Posterior vena cava (tissue), 2 donors: ENCODE results near the gene DENND6A. TPM values are rescaled to one million over a fixed set of nuclear protein-coding genes. Genes with fewer than 3 reads are reported as not detected.
"Not testable (repeated sequence)": the region's sequence is repeated elsewhere in the genome, so short reads cannot be mapped to it uniquely, and the experiment has no call there.

Experiments used
- DNase-seq: peaks from one replicate; pipeline ENCODE4 v3.0.0-alpha.2; 2020; ENCODE audit warnings: low spot score
- intact Hi-C, 2 donors: fragments of 100-400 bp; cut with DNase I; formaldehyde crosslinking; loops; one replicate each; pipeline versions ENCODE4 v1.14.1 to v1.14.2; 2022 to 2023
- total RNA-seq, 2 donors: library from RNA; stranded (reverse); fragmentation: NEBNext Ultra II Directional; extraction: Animal tissue kit (Norgen Biotek cat#: 25700); gene quantifications; one replicate each; pipeline ENCODE4 v1.2.1, GENCODE V29; 2021
- donor health status: DM: yes; HTN: yes; CAD: no.
- donor health status: DM: yes; HTN: yes; CAD: no.

DENND6A gene
- total RNA-seq, 2 donors from 2014 or later = 32.5 to 35.9 TPM

- intact Hi-C loops = no loop called here
- DNase-seq = no peak
These were observed 6.7 kb upstream of the DENND6A start for GRCh38 chr3:57699591-57699990.

DNA sequence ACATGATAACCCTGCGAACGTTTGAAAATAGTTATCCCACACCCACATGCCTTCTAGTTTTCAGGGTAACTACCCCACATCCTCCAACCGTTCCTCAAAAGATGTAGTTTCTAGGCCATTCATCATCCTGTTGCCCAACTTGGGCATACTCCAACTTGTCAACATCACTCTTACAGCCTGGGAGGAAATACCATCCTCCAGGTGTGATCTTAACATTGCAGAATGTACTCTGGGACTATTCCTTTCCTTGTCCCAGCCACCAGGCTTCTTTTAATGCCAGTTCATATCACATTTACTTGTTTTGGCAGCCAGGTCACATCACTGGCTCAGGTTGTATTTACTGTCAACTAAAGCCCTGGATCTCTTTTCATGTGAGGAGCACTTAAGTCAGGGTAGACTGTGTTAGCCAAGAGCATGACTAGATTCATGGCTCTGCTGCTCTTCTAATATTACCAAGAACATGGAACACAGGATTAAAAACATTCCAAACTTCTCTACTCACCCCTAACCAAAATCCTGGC is 4.0 kb upstream of the DENND6A start:
- no peak for DNase-seq
- intact Hi-C loops = no loop called here

GRCh38 chr3:57694146-57694545 is 1.3 kb upstream of the DENND6A start:
- intact Hi-C loops = no loop called here
- no peak for DNase-seq

DNA sequence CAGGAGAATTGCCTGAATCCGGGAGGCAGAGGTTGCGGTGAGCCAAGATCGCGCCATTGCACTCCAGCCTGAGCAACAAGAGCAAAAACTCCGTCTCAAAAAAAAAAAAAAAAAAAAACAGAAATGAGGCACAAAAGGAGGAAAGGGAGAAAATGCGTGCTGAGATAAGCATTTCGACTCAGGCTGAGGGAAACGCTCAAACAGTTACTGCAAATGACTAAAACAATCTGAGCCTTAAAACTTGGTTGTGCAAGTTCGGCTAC is 813 bp downstream of the DENND6A start:
- DNase-seq, intact Hi-C loops: not testable (repeated sequence)

DNA sequence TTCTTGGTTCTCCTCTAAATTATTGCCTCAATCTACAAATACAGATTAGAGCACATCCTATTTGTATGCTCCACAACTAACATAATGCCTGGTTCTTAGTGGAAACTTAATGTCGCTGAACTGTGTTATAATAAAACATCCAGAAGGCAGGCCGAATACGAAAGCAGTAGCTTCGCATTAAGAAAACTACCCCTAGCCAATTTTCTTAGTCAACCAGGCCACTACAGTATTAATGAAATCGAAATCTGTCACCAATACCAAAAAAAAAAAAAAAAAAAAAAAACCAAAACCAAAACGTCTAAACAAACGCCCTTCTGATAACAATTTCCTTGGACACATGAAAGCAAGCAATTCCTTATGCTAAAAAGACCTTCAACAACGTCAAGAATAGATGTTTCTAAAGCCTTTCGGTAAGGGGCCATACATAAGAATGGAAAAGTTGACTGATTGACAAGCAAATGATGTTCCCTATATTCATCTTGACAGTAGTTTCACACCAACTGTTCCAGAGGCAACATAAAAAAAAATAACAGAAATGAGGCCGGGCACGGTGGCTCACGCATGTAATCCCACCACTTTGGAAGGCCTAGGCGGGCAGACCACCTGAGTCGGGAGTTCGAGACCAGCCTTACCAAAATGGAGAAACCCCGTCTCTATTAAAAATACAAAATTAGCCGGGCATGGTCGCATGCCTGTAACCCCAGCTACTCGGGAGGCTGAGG is 1.3 kb downstream of the DENND6A start:
- no peak for DNase-seq
- intact Hi-C loops = no loop called here

- intact Hi-C loops = no loop called here
- DNase-seq = no peak
These were observed 3.4 kb downstream of the DENND6A start for GRCh38 chr3:57689367-57690053.

- intact Hi-C loops = no loop called here
- DNase-seq = no peak
These were observed 4.6 kb downstream of the DENND6A start for GRCh38 chr3:57688291-57688690.

DNA sequence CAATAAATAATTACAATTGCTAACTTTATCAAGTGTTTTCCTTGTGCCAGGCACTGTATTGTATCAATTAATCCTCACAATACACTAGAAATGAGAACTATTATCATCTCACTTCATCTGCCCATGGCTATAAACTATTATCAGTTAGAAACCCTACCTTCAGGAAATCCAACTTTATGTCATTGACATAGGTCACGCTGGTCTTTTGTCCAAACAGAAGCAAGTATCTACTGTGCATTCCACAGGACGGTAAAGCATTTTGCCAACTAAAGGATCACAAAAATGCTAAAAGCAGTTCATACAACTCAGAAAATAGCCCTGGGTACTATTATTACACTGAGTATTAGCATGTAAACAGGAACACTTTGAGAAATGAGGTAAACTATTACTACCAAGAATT is 9.6 kb downstream of the DENND6A start:
- DNase-seq = no peak
- intact Hi-C loops = no loop called here

GRCh38 chr3:57682284-57682683 is 10.6 kb downstream of the DENND6A start:
- DNase-seq = no peak
- intact Hi-C loops = no loop called here

- DNase-seq = no peak
- intact Hi-C loops = no loop called here
These were observed 11.2 kb downstream of the DENND6A start for GRCh38 chr3:57681691-57682090.

DNA sequence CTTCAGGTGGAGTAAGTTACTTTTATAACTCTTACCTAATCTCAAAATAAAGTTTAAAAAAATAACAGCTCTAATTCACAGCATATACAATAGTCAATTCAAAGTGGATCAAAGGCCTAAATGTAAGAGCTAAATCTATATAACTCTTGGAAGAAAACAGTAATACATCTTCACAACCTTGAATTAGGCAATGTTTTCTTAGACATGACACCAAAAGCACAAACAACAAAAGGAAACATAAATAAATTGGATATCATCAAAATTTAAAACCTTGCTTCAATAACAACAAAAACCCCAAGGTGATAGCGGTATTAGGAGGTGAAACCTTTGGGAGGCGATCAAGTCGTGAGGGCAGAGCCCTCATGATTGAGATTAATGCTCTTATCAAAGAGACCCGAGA is 12.8 kb downstream of the DENND6A start:
- intact Hi-C loops = no loop called here
- DNase-seq = no peak

DNA sequence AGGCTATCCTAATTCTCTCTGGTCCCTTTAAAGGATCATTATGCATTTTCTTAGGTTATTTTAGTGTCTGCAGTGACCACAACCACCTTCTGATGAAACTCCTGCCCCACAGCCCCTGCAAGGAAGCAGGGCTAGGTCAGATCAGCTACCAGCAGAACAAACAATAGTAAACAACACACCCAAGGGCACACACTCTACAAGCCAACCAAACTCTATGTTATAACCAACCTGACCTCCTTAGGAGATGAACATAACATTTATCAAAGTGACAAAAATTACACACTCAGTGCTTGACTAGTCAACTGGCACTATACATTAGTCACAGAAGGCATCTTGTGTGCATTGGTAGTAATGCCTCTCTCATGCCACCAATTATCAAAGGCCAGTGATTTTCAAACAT is 17.3 kb downstream of the DENND6A start:
- intact Hi-C loops = no loop called here

GRCh38 chr3:57673156-57673555 is 19.7 kb downstream of the DENND6A start:
- no peak for DNase-seq
- intact Hi-C loops = no loop called here

More for the DNA sequence above, 17.3 kb downstream of the DENND6A start:
- DNase-seq = no peak

DNA sequence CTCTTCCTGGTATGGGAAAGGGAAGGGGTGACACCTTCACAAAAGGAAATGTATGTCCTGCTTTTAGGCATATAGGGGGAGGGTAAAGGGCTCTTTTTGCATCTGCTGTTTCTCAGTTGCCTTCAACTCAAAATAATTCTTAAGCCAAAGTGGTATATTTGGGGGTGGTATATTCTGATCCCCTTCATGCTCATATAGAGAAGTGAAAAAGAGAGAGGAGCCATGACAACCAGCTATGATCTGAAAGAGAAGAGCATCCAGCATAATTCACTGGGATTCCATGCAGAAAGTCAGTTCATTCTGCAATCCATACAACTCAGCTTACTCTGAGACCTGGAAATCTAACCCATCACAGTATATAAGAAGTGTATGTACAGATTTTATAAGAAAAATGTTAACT is 22.3 kb downstream of the DENND6A start:
- intact Hi-C loops = no loop called here
- no peak for DNase-seq

DNA sequence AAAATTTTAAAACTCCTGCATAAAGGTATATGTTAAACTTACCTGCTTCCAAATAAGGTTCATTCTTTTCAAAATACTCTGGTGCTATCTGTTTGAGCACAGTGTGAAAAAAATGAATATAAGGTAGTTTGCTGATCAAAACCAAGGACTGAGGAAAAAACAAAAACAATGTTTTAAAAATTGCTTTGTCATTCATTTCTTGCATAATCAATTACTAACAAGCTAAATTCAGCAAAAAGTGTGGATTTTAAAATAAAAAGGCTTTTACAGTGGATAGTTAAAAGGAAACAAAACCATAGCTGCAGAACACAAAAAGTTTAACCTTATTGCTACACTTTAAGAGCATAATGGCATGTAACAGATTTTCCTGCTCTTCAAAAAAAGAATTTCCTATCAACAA is 31.5 kb downstream of the DENND6A start:
- DNase-seq = no peak
- intact Hi-C loops = loop anchor here in 1 of 2 donors (2.0 kb wide), 1 partner anchor 45 kb away; no protein-coding TSS in a partner anchor

DNA sequence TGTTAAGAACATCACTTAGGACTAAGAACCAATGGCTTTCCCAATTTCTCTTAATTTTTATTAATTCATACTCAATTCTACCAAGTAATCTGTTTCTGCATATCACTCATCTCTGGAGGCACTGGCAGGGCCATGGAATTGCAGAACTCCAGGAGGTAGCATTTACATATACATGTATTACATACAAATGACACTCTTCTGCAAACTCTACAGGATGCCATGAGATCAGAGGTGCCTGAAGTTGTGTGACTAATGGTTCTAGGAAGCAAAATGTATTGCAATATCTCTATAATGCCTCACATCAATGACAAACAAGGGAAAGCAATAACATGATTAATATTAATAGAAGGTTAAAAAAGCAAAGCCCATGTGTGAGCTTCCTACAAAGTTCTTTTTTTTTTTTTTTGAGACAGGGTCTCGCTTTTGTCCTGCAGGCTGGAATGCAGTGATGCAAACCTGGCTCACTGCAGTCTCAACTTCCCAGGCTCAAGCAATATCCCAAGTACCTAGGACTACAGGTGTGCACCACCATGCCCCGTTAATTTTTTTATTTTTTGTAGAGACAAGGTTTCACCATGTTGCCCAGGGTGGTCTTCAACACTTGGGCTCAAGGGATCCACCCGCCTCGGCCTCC is 33.0 kb downstream of the DENND6A start:
- DNase-seq = no peak
- intact Hi-C loops = loop anchor here in 1 of 2 donors (2.0 kb wide), 1 partner anchor 43 kb away; no protein-coding TSS in a partner anchor

DNA sequence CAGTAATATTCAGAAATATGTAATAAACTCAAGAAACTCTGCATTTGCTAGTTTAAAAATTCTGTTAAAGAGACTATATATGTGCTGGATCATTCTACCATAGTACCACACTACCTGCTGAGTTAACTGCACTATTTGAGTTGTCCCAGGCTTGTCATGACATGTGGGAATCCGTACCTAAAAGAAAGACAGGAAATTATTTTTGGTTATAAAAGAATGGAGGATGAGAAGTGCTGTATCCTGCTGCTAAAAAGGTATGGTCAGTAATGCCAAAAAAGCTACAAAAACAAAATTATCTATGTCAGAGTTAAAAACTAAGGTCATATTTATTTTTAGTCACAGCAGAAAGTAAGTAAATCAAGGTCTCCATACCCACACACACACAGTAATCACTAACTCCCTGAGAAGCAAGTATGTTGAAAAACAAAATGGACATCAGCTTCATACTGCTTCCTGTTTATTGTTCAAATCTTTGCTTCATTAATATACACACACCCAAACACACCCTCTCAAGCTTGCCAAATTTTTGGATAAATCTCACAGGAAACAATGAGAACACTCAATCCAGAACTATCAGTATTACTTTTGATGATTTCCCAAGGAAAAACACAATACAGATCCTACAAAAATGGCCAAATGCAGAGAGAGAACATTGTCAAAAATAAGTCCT is 33.7 kb downstream of the DENND6A start:
- DNase-seq = no peak
- intact Hi-C loops = no loop called here

- intact Hi-C loops = no loop called here
- no peak for DNase-seq
These were observed 34.3 kb downstream of the DENND6A start for GRCh38 chr3:57658536-57658935.

DNA sequence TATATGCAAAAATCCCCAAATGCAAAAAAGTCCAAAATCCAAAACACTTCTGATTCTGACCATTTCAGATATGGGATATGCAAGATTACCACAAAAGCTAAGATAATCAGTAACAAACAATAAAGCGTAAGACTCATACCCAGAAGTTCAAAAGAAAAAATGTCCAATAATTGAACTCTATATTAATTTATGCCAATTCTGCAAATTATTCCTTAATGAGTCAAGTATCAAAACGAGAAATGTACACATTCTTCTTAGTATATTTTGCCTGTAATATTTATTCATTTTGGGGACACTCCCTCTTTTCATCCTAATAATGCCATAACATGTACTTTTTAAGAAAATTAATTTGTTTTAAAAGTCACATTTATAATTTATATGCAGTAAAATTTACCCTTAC is 37.1 kb downstream of the DENND6A start:
- intact Hi-C loops = no loop called here
- DNase-seq = no peak

DNA sequence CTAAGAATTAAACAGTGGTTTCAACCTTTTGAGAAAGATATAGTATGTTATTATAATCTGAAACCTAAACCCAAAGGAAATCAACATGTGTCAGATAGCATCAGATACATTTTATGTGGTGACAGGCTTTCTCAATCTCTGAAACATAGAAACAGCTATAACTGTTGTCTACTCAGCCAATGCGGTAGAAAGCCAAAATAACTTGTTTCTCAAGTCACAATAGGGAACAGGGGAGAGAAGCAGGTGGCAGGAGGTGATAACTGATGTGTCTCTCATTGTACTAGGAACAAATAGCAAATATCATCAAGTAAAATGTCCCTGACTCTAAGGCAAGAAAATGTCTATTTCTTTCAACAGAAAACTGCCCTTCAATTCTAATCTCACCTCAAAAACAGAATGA is 38.6 kb downstream of the DENND6A start:
- DNase-seq = no peak
- intact Hi-C loops = no loop called here
